C4-2B (cell line): Measurements from ENCODE around the gene BMAL2.
A peak's percentile ranks its signal among the peaks of the same experiment; 100 is the strongest.

Experiments used
- H3K27ac ChIP-seq: fragments of 450-650 bp; 2 replicates; pipeline ENCODE4 v1.5.1; 2017
- CTCF ChIP-seq: fragments of 450-650 bp; conservative IDR thresholded peaks from 2 replicates; pipeline ENCODE4 v1.5.1; 2017; ENCODE audit warnings: mild to moderate bottlenecking
- ZFX ChIP-seq: fragments of 450-650 bp; IDR thresholded peaks from 2 replicates; pipeline ENCODE4 v1.6.1; 2017

Gene BMAL2

GRCh38 chr12:27291862-27292261 is 40.8 kb upstream of the BMAL2 start:
- H3K27ac ChIP-seq, result no peak overlapping the region
- TF ChIP-seq CTCF (no peak), ZFX (no peak)

- TF ChIP-seq ZFX (no peak), CTCF (no peak)
- H3K27ac ChIP-seq, result peak overlapping the region; percentile 68
Observed at GRCh38 chr12:27292718-27293117, 39.9 kb upstream of the BMAL2 start.

- TF ChIP-seq CTCF (no peak), ZFX (no peak)
- peak overlapping the region; percentile 68 for H3K27ac ChIP-seq
Observed at GRCh38 chr12:27293463-27293862, 39.2 kb upstream of the BMAL2 start.

GRCh38 chr12:27296674-27297073 is 36.0 kb upstream of the BMAL2 start:
- H3K27ac ChIP-seq, result no peak overlapping the region

GRCh38 chr12:27297566-27297965 is 35.1 kb upstream of the BMAL2 start:
- no peak for TF ChIP-seq ZFX
- H3K27ac ChIP-seq, result no peak overlapping the region

More at GRCh38 chr12:27296674-27297073, 36.0 kb upstream of the BMAL2 start:
- no peak for TF ChIP-seq ZFX
- no peak for TF ChIP-seq CTCF

GRCh38 chr12:27299102-27299501 is 33.5 kb upstream of the BMAL2 start:
- no peak for TF ChIP-seq ZFX
- no peak for TF ChIP-seq CTCF
- no peak overlapping the region for H3K27ac ChIP-seq

- no peak overlapping the region for H3K27ac ChIP-seq
- TF ChIP-seq ZFX, result no peak
- TF ChIP-seq CTCF, result no peak
Observed at GRCh38 chr12:27300226-27300625, 32.4 kb upstream of the BMAL2 start.
